Neural progenitor cell (in vitro differentiated cells): Measurements from ENCODE around the gene BMPER.

Experiments used
- EZH2 ChIP-seq: fragments of 200-600 bp; sonication (generic); IDR thresholded peaks from 2 replicates; pipeline ENCODE4 v1.6.1; 2017; ENCODE audit warnings: antibody characterized with exemption, mild to moderate bottlenecking, moderate library complexity
- EZH2phosphoT487 ChIP-seq: fragments of 200-600 bp; sonication (generic); IDR thresholded peaks from 2 replicates; pipeline ENCODE4 v1.6.1; 2017; ENCODE audit warnings: antibody characterized with exemption
- TF ChIP-seq, protein P1 (sequence below): fragments of 200-600 bp; sonication (generic); IDR thresholded peaks from 2 replicates; pipeline ENCODE4 v1.5.1; 2017; ENCODE audit warnings: antibody characterized with exemption, mild to moderate bottlenecking

DNA sequence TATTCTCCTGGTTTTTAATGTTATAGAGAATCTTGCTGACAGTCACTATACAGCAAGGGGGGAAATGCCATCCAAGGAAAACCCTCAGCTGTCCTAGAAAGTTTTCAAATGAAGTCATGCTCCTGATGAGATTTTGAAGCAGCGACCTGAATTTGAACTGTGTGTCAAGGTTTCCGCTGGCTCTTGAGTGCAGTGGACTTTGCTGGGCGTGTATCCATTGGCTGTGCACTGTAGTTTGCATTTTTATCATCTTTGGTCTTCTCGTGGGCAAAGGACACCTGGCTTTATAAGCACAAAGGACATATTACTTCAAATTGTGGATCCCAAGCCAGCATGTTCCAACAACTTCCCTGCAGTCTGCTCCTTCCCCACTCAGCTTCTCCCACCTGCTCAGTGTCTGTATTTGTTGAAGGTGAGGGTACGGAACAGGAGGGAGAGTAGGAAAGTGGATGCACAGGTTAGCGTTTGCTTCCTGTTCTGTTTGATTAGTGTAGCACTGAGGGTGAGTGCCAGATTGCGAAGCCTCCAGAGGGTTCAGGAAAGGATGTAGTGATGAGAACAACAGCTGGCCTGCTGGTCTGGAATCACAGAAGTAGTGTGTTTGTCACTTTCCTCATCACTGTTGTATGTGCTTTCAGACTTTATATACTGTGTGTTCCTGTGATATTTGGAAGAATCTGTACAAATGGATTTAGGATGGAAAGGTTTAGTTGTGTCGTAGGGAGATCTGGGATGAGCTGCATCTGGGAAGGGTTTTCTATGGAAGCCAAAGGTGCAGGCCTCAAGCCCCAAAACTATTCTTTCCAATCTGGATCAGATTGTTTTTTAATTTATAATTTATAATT is 204.8 kb downstream of the BMPER start:
- TF ChIP-seq, protein P1, sequence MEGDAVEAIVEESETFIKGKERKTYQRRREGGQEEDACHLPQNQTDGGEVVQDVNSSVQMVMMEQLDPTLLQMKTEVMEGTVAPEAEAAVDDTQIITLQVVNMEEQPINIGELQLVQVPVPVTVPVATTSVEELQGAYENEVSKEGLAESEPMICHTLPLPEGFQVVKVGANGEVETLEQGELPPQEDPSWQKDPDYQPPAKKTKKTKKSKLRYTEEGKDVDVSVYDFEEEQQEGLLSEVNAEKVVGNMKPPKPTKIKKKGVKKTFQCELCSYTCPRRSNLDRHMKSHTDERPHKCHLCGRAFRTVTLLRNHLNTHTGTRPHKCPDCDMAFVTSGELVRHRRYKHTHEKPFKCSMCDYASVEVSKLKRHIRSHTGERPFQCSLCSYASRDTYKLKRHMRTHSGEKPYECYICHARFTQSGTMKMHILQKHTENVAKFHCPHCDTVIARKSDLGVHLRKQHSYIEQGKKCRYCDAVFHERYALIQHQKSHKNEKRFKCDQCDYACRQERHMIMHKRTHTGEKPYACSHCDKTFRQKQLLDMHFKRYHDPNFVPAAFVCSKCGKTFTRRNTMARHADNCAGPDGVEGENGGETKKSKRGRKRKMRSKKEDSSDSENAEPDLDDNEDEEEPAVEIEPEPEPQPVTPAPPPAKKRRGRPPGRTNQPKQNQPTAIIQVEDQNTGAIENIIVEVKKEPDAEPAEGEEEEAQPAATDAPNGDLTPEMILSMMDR = no peak
- TF ChIP-seq EZH2phosphoT487 = no peak
- no peak for TF ChIP-seq EZH2
